HG03064 (cell line): ENCODE results near the gene TCN1.

ENCODE experiments used
- ATAC-seq: cut with Tn5 transposase; IDR thresholded peaks from one replicate; pipeline ENCODE4 v1.9.1; 2021; ENCODE audit warnings: low read depth; ENCODE audit not compliant: unreplicated experiment

Gene TCN1

GRCh38 chr11:59810911-59811259, 55.4 kb downstream of the TCN1 start:
- ATAC-seq: no peak

- ATAC-seq: peak; percentile 94
Observed at GRCh38 chr11:59810189-59810910, 55.9 kb downstream of the TCN1 start, which contains the start of gene MRPL16. MRPL16 (minus strand) TSS chr11:59810778; CDS start chr11:59810658, 120 bp downstream.

DNA sequence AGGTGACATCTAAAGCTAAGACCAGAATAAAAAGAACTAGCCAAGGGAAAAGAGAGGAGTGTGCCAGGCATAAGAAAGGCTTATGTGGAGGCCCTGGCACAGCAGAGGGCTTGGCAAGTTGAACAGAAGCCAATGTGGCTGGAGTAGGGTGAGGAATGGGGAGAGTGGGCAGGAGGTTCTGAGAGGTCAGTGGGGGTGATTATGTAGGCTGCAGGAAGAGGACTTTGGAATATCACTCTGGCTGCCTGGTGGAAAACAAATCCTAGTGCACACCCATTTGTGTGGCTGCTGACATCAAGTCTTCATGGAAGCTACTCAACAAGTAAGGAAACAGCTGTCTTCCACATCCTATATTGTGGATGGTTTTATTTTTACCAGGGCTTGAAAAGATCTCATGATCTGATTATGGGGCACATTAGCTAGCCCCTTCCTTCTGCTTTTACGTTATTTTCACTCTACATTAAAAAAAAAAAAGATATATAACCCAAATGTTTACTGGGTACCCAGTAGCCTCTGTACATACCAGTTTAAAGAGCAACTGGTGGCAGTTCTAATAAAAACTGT, 59.2 kb downstream of the TCN1 start:
- no peak for ATAC-seq

DNA sequence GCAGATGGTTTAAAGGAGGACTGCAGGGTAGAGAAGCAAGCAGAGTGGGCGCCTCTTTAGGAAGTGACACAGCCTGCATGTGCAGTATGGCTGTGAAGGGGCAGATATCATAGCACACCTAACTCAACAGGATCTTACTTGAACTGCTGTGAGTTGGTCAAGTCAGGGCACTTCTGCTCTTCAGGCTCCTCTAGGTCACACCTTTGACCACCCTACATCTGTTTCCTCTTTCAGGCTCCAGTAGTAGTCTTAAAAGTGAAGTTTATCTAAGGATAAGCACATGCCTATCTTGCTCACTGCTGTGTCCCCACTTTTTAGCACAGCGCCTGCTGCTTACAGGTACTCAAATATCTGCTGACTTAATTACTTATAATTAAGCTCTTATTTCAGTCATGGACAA, 62.2 kb downstream of the TCN1 start:
- ATAC-seq: no peak
